GM21786 (cell line): Measurements from ENCODE around the gene OAF.

Experiments used
- ATAC-seq: cut with Tn5 transposase; IDR thresholded peaks from one replicate; pipeline ENCODE4 v1.9.1; 2021; ENCODE audit not compliant: unreplicated experiment

The OAF gene

DNA sequence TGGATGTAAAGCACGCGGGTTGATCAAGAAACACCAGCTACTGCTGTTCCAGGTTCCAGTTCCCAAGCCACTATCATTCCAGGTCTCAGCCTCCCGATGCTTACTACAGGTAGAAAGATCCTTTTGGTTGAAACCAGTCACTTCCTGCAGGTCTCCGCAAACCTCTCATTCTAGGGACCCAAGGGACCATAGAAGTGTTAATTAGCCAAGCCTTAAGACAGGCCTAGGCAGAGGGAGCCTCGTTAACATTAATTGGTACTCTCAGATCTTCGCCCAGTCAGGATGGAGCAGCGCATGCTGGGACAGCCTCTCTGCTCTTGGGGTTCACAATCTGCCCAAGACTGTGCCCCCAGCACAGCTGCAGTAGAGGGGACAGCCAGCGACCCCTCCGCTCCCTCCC is 11.2 kb upstream of the OAF start:
- ATAC-seq = no peak

DNA sequence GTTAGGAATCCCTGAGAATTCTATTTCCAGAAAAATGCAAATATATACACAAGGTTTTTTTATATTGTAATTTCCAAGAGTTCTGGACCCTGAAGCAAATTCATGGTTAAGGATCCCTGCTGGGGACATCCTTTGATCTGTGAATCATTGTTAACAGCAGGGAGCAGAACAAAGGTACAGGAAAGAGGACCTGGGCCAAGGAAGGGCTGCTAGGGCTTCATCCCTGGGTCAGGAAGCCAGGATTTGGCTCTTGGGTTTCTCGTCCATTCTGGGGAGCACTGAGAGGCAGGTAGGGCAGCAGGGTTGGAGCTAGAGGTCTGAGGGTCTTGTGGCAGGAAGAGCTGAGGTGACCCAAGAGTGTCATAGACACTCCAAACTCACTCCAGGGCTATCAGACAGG is 10.2 kb upstream of the OAF start:
- ATAC-seq = no peak

DNA sequence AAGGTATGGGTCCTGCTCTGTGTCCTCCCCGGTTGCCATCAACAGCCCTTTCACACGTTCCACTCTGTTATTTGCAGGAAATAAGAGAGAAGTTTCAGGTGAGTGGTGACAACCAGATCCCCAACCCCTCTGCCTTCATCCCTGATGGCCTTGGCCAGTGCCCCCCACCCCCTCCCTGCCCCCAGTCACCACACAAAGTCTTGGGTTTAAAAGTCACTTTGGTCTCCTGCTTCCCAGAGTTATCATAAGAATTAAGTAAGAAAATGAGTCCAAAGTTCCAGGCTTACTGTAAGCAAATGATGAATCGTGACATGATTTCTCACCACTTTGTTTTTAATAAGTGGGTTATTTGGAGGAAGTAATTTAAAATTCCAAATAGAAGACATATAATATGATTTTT is 9.2 kb upstream of the OAF start:
- ATAC-seq = no peak

DNA sequence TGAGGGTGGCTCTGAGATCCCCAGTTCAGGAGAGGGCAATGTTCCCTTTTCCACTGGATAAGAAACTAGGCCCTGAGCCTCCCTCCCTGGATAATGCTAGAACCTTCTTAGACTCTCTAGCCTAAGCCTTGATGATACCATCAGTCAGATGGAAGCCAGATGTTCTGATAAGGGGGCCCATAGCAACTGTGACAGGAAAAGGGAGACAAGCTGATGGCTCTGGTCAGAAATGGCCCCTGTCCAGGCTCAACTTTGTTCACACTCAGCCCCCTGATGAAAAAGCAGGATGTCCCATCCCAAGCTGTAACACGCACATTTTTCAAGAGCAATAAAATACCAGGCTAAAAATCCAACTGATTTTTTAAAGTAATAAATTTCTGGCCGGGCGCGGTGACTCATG is 7.2 kb upstream of the OAF start:
- ATAC-seq = no peak

DNA sequence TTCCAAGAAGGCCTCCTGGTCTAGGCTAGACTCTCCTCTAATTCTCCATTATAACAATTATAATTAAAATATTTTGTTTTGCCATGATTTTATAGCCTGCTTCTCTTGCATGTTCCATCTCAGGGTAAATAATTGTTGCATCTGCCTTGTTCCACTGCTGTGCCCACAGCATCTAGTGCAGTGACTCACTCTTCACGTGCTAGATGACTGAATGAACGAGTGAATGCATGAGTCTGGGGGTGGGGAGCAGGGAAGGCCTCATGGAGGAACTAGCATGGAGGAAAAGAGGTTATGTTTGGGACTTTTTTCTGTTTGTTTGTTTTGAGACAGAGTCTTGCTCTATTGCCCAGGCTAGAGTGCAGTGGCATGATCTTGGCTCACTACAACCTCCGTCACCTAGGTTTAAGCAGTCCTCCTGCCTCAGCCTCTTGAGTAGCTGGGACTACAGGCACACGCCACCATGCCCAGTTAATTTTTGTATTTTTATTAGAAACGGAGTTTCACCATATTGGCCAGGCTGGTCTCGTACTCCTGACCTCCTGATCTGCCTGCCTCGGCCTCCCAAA is 5.2 kb upstream of the OAF start:
- no peak for ATAC-seq

- no peak for ATAC-seq
These were observed 3.3 kb upstream of the OAF start for GRCh38 chr11:120207512-120207911.

DNA sequence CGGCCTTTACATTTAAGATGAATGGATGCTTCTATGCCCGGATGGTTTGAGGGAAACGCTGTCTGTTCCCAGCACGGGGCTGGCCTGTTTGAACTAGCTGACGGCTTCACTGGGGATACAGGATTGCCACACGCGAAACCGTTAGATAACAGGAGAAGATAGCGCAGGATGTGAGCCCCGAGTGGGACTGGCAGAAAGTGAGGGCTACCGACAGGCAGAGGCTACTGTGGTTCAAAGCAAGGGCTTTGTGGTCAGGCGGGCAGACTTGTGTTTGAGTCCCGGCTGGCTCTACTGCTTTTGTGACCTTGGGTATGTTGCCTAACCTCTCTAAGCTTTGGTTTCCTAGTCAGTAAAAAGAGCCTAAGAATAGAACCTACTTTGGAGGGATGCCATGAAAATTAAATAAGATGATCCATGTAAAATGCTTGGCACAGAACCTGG is 2.8 kb upstream of the OAF start:
- ATAC-seq = no peak

DNA sequence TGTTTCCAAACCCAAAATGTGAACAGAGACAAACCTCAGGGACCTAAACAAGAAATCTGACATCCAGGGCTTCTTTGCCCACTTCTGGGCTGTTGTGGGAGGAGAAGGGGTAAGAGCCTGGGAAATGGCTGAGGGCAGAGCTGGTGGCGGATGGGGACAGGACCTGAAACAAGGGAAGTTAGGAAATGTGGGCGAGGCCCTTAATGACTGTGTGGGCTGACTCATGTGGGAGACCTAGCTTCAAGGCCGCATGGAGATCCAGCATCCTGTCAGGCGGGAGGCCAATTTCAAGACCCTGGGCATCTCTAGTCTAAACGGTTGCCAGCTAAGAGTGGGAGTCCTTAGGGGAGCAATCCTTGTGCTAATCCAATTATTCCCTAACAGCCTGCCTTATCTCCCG is 2.1 kb upstream of the OAF start:
- no peak for ATAC-seq

DNA sequence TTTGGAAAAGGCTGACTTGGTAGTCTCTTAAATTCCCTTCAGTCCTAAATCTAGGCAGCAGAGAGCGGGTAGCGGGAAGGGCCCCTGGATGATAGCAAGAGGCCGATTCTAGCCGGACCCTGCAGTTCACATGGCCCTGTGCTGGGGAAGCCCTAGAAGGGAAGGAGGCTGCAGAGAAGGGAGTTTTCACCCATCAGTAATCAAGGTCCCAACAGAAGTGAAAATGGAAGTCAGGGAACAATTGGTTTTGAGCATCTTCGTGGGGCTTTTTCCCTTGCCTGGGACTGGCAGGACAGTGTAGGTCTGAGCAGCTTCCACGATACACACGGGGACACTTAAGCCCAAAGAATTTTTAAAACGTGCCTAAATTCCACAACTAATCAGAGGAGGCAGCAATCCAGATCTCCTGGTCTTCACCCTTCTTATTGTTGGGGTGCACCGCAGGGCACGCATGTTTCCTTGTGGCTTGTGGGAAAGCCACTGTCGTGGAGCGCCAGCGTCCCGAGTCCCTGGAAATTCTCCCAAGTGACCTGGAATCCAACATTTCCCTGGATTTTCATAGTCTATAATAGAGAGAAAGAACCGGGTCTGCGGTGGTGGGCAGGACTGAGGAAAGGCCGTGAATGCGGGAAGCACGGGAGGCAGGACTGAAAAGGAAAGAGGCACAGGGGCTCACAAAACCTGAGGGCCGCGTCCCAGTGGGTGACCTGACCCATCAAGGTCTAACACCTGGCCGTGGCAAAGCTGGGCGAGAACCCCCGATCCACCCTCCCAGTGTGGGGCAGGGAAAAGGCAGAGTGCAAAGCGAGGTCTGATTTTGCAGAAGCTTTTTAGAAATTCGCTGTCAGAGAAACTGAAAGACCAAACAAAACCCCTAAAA is 846 bp upstream of the OAF start:
- ATAC-seq = no peak

DNA sequence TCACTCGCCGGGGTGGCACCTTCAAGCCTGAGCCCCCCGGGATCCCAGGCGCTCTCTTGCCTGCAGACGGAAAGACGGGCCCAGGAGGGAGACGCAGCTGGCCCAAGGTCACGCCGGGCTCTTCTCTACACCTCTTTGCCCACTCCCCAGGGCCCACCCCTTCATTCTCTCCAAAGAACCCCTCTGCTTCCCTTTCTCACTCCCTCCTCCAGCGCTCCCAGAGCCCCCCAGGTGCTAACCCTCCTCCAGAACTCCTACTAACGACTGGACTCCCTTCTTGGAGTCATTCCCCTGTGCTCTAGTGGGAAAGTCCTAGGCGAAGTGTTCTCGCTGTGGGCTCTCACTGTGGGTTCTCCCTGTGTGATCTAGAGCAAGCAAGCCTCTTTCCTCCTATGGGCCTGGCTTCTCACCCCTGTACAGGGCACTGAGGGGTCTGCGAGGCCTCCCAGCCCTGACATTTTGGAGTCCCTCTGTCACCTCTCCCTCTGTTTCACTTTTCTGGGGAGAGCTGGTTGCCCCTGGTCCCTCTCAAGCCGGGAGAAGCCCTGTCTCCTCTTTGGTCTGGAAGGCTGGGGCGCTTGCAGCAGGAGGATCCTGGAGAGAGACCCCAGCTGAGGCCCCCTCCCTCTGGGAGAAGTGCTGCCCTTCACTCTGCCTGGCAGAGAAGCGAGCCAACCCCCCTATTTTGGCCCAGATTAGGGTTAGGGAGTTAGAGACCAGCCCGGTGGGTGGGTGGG is 858 bp downstream of the OAF start:
- no peak for ATAC-seq

- ATAC-seq = no peak
These were observed 1.5 kb downstream of the OAF start for GRCh38 chr11:120212259-120212878.

GRCh38 chr11:120212926-120213325 is 2.1 kb downstream of the OAF start:
- no peak for ATAC-seq

DNA sequence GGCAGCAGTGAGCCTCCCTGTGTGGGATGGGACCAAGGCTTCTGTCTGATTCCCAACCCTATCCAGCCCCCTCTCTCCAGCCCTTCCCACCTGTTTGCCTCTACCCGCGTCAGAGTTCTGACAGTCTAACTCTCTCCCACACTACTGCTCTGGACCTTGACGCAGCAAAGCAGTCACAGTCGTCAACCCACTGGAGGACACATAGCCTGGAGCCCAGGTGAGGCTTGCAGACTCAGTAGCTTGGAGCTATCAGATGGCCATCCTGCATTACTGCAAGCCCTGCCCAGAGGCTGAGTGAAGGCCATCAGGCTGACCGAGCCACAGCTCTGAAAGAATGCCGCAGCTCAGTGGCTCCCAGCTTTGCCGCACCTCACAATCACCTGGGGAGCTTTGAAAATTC is 3.7 kb downstream of the OAF start:
- no peak for ATAC-seq

- ATAC-seq = no peak
These were observed 4.8 kb downstream of the OAF start for GRCh38 chr11:120215634-120216033.

DNA sequence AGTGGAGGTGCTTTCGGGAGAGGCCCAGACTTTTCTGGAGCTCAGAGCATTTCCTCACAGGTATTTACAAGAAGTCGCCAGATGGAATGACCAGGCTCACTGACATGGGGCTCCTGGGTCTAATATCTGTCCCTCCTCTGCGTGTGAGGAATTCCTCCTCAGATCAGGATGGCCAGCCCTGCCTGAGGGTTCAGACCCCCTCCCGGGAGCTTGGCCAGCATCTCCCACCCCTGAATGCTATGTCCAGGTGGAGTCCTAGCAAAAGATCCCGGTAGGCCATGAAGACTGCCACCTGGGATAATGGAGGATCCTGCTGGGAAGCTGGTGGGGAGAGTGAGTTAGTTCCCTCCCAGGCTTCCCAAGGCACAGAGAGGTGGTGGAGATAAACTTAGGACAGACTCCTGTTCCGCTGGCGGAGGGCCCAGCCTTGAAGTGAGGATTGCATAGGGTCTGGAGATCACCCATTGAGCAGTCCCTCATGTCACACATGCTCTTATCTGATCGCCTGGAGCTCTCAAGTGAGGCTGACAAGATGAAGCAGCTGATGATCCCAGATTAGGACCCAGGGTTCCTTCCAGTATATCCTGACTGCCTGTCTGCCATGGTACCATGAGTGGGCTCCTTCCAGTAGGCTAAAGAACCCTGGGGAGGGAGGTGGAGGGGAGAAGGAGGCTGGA is 5.7 kb downstream of the OAF start:
- ATAC-seq = no peak

- ATAC-seq = no peak
These were observed 6.7 kb downstream of the OAF start for GRCh38 chr11:120217526-120217925.

GRCh38 chr11:120217941-120218694 is 7.3 kb downstream of the OAF start:
- ATAC-seq = no peak

- no peak for ATAC-seq
These were observed 7.8 kb downstream of the OAF start for GRCh38 chr11:120218695-120219033.

- ATAC-seq = no peak
These were observed 8.6 kb downstream of the OAF start for GRCh38 chr11:120219232-120219937.
